OCI-LY3 (cell line): ENCODE measurements around the gene SLC6A9.

Experiments used
- H2AFZ ChIP-seq: fragments of 200-600, 300-600 bp; shearing (Covaris generic); 2 replicates; pipeline ENCODE4 v1.6.0; 2014; ENCODE audit warnings: antibody characterized with exemption, low read depth, low read length
- H3K27ac ChIP-seq: fragments of 200-600, 300-600 bp; sonication (generic); 2 replicates; pipeline ENCODE4 v1.5.1; 2014; ENCODE audit warnings: mild to moderate bottlenecking, low read length, moderate library complexity, mixed read lengths
- H3K27me3 ChIP-seq: fragments of 200-600, 300-600 bp; sonication (generic); 2 replicates; pipeline ENCODE4 v1.6.1; 2014; ENCODE audit warnings: low read depth, low read length, mixed read lengths
- H3K36me3 ChIP-seq: fragments of 200-600, 300-600 bp; sonication (generic); replicated peaks from 2 replicates; pipeline ENCODE3; 2014; ENCODE audit warnings: low read depth, low read length, mixed read lengths
- H3K4me1 ChIP-seq: fragments of 300-600, 200-600 bp; sonication (generic); 2 replicates; pipeline ENCODE4 v1.6.1; 2014; ENCODE audit warnings: low read length, mixed read lengths
- H3K4me2 ChIP-seq: fragments of 200-600, 300-600 bp; sonication (generic); 2 replicates; pipeline ENCODE4 v1.6.1; 2014; ENCODE audit warnings: low read length, mixed read lengths
- H3K4me3 ChIP-seq: fragments of 300-600, 200-600 bp; sonication (generic); 2 replicates; pipeline ENCODE4 v1.5.1; 2014; ENCODE audit warnings: antibody characterized with exemption, mild to moderate bottlenecking, low read length, moderate library complexity
- H3K79me2 ChIP-seq: fragments of 300-600, 200-600 bp; shearing (Covaris generic); 2 replicates; pipeline ENCODE4 v1.6.1; 2014; ENCODE audit warnings: mild to moderate bottlenecking, low read length, mixed read lengths
- H3K9ac ChIP-seq: fragments of 300-600, 200-600 bp; shearing (Covaris generic); 2 replicates; pipeline ENCODE4 v1.6.0; 2014; ENCODE audit warnings: mild to moderate bottlenecking, low read length, moderate library complexity
- H3K9me3 ChIP-seq: fragments of 200-600, 300-600 bp; shearing (Covaris generic); 2 replicates; pipeline ENCODE4 v1.6.1; 2014; ENCODE audit warnings: low read length, mixed read lengths; ENCODE audit not compliant: insufficient read depth
- H4K20me1 ChIP-seq: fragments of 200-600, 300-600 bp; sonication (generic); 2 replicates; pipeline ENCODE4 v1.6.1; 2016; ENCODE audit warnings: low read length, mixed read lengths; ENCODE audit not compliant: insufficient read depth
- EZH2phosphoT487 ChIP-seq: fragments of 200-600 bp; shearing (Covaris generic); IDR thresholded peaks from 2 replicates; pipeline ENCODE4 v1.6.1; 2018; ENCODE audit warnings: antibody characterized with exemption, mixed run types, low read depth
- TF ChIP-seq, protein P1 (sequence below): fragments of 200-600, 300-600 bp; sonication (generic); IDR thresholded peaks from 2 replicates; pipeline ENCODE4 v1.5.1; 2014; ENCODE audit warnings: antibody characterized with exemption, low read length, low read depth

SLC6A9 gene

DNA sequence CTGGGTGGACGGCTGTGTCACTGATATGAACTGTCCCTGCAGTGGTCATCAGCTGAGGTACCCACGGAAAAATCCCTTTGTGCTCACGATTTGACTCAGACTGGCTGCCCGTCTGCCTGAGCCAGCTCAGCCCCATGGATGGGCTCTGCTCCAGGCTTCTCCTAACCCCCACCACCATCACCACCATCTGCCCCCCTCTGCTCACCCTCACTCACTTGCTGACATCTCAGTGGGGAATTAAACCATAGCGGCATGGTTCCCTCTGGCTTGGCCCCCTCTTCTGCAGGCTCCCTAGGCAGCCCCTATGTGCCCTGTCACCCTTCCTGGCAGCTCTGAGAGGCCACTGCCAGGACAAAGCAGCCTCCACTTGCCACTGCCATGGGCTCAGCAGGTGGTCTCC, 17.3 kb downstream of the SLC6A9 start:
- TF ChIP-seq EZH2phosphoT487: no peak
- TF ChIP-seq, protein P1, sequence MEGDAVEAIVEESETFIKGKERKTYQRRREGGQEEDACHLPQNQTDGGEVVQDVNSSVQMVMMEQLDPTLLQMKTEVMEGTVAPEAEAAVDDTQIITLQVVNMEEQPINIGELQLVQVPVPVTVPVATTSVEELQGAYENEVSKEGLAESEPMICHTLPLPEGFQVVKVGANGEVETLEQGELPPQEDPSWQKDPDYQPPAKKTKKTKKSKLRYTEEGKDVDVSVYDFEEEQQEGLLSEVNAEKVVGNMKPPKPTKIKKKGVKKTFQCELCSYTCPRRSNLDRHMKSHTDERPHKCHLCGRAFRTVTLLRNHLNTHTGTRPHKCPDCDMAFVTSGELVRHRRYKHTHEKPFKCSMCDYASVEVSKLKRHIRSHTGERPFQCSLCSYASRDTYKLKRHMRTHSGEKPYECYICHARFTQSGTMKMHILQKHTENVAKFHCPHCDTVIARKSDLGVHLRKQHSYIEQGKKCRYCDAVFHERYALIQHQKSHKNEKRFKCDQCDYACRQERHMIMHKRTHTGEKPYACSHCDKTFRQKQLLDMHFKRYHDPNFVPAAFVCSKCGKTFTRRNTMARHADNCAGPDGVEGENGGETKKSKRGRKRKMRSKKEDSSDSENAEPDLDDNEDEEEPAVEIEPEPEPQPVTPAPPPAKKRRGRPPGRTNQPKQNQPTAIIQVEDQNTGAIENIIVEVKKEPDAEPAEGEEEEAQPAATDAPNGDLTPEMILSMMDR: no peak
- Histone ChIP-seq H4K20me1 (no peaks in the 10 kb centered on the region), H3K4me2 (no peak overlapping the region), H3K36me3 (no peaks in the 10 kb centered on the region), H2AFZ (no peak overlapping the region), H3K4me3 (no peak overlapping the region), H3K9me3 (no peaks in the 10 kb centered on the region), H3K79me2 (no peaks in the 10 kb centered on the region), H3K27me3 (no peaks in the 10 kb centered on the region), H3K9ac (no peak overlapping the region), H3K27ac (no peak overlapping the region), H3K4me1 (no peaks in the 10 kb centered on the region)

DNA sequence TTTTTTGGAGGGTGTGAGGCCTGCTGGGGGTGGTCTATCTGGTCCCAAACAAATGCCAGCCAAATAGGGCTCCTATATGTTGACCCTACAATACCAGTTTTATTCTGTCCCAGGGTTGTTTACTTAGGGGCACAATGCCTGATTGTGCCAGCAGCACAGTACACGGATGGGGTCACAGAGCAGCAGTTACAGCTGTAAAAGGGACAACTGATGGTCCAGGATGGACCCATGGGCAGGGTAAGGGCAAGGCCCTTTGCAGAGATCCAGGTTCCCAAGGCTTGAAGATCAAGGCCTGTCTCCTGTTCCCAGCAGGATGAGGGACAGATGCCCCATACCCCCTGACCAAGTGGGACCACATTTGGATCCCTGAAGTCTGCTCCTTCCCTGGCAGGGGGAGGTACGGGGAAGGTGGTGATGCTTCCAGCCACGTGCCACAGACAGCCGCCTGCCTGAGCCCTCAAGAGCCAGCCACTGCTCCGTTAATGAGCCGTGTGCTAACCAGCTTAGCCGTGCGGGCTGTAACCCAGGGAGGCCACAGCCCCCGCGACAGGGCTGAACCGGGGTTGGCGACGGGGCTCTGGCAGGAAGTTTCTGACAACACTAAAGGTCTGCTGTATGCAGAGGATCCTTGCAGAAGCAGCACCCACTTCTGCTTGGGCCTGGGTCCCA, 18.2 kb downstream of the SLC6A9 start:
- no peak overlapping the region for H3K9ac ChIP-seq
- H3K36me3 ChIP-seq: no peaks in the 10 kb centered on the region
- no peaks in the 10 kb centered on the region for H3K79me2 ChIP-seq
- TF ChIP-seq, protein P1: no peak
- TF ChIP-seq EZH2phosphoT487: no peak
- H3K27ac ChIP-seq: no peak overlapping the region
- H3K4me1 ChIP-seq: no peaks in the 10 kb centered on the region
- H3K4me3 ChIP-seq: no peak overlapping the region
- no peak overlapping the region for H2AFZ ChIP-seq
- H4K20me1 ChIP-seq: no peaks in the 10 kb centered on the region
- no peak overlapping the region for H3K4me2 ChIP-seq
- H3K27me3 ChIP-seq: no peaks in the 10 kb centered on the region
- no peaks in the 10 kb centered on the region for H3K9me3 ChIP-seq

DNA sequence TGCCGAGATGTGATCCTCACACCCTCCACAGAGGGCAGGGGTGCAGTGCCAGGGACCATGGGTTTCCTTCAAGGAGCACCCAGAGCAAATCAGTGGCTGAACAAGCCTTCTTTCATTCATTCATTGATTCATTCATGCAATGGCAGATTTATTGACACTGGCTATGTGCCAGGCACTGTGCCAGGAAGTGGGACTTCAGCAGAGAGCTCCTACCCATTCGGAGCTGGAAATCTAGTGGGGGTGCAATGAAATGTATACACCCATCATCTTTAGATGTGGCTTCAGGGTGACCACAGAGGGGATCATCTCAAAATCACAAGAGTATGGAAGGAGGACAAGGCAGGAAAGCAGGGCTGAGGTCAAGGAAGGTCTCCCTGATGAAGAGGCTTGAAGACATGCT, 18.9 kb downstream of the SLC6A9 start:
- no peaks in the 10 kb centered on the region for H3K79me2 ChIP-seq
- no peaks in the 10 kb centered on the region for H3K27me3 ChIP-seq
- no peaks in the 10 kb centered on the region for H3K4me1 ChIP-seq
- no peak for TF ChIP-seq EZH2phosphoT487
- TF ChIP-seq, protein P1: no peak
- H2AFZ ChIP-seq: no peak overlapping the region
- H3K36me3 ChIP-seq: no peaks in the 10 kb centered on the region
- no peaks in the 10 kb centered on the region for H3K9me3 ChIP-seq
- no peak overlapping the region for H3K4me2 ChIP-seq
- H3K27ac ChIP-seq: no peak overlapping the region
- H3K9ac ChIP-seq: no peak overlapping the region
- H4K20me1 ChIP-seq: no peaks in the 10 kb centered on the region
- H3K4me3 ChIP-seq: no peak overlapping the region

DNA sequence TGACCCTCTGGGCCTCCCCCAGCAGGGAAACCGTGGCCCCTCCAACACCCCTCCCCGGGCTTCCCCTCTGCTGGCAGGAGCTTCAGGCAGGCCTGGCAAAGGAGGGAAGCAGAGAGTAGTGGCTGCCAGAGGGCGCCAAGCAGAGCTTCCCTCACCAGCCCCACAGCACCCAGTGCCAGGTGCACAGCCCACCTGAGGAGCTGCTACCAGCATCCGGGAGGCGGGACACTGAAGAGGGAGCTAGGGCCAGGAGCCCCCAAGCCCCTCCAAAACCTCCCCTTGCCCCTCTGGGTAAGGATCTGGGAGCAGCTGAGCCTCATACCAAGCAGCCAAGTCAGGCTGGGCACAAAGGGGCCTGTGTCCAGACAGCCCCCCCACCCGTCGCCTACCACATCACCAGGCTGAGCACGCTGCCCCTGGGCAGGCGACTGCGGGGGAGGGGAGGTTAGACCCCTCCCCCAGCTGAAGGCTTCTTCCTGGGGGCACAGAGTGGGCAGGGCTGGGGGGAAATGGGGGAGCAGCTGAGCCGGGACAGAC, 20.3 kb downstream of the SLC6A9 start:
- no peaks in the 10 kb centered on the region for H3K9me3 ChIP-seq
- H3K4me3 ChIP-seq: no peak overlapping the region
- H3K79me2 ChIP-seq: no peaks in the 10 kb centered on the region
- no peak overlapping the region for H3K9ac ChIP-seq
- no peaks in the 10 kb centered on the region for H3K4me1 ChIP-seq
- no peak for TF ChIP-seq EZH2phosphoT487
- TF ChIP-seq, protein P1: no peak
- H2AFZ ChIP-seq: no peak overlapping the region
- no peak overlapping the region for H3K27ac ChIP-seq
- H3K27me3 ChIP-seq: no peaks in the 10 kb centered on the region
- H3K4me2 ChIP-seq: no peak overlapping the region
- no peaks in the 10 kb centered on the region for H4K20me1 ChIP-seq
- no peaks in the 10 kb centered on the region for H3K36me3 ChIP-seq
